Tibial nerve (tissue), 3 donors: ENCODE measurements around the gene PLA2R1.

ENCODE experiments used
- POLR2A ChIP-seq, 2 donors: fragments of 450-650 bp; IDR thresholded peaks; one replicate each; pipeline ENCODE4 v1.6.1; 2017; ENCODE audit warnings: antibody characterized with exemption in 2 of 2, mild to moderate bottlenecking in 2 of 2, moderate library complexity in 2 of 2
- TF ChIP-seq, protein P1 (sequence below), 5 experiments: fragments of 200-600 bp in 3 of 5; fragments of 450-650 bp in 2 of 5; sonication (generic) in 3 of 5; IDR thresholded peaks; one replicate each; pipeline ENCODE4 v1.5.1; 2016 to 2019; ENCODE audit warnings: antibody characterized with exemption in 5 of 5, mild to moderate bottlenecking in 3 of 5, moderate library complexity in 2 of 5

DNA sequence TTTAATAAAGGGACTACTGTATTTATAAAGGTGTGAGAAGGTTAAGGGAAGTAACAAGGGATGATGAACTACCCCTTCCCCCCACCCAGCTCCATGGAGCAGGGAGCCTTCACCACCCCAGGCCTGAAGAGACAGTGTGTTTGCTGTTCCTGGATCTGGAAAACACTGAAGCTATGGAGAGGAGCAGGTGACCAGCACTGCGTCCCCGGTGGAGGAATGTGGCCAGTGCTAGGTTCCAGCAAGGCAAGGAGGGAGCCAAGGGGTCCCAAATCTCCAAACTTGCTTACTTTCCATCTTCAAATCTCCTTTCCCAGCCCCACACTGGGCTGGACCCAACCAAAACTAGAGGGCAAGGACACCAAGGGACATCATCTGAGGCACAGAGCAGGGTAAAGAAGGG lies 135.7 kb downstream of the PLA2R1 start:
- TF ChIP-seq POLR2A (IDR thresholded peaks at IDR 0.05), result no peak
- TF ChIP-seq, protein P1, sequence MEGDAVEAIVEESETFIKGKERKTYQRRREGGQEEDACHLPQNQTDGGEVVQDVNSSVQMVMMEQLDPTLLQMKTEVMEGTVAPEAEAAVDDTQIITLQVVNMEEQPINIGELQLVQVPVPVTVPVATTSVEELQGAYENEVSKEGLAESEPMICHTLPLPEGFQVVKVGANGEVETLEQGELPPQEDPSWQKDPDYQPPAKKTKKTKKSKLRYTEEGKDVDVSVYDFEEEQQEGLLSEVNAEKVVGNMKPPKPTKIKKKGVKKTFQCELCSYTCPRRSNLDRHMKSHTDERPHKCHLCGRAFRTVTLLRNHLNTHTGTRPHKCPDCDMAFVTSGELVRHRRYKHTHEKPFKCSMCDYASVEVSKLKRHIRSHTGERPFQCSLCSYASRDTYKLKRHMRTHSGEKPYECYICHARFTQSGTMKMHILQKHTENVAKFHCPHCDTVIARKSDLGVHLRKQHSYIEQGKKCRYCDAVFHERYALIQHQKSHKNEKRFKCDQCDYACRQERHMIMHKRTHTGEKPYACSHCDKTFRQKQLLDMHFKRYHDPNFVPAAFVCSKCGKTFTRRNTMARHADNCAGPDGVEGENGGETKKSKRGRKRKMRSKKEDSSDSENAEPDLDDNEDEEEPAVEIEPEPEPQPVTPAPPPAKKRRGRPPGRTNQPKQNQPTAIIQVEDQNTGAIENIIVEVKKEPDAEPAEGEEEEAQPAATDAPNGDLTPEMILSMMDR (IDR thresholded peaks at IDR 0.05), result no peak
